ENCODE results near the gene THSD4. TPM values are rescaled to one million over a fixed set of nuclear protein-coding genes. Genes with fewer than 3 reads are reported as not detected.

The THSD4 gene
- total RNA-seq, 1 experiment from 2014 or later: 65.4 TPM

- in situ Hi-C loops (cut with HindIII; ENCODE audit: low pct_unique_long_range_greater_than_20kb, low sequenced_read_pairs): no loop called here
- ChIA-PET CTCF (no interaction called here), POLR2A (no interaction called here)
- TF ChIP-seq REST (IDR thresholded peaks at IDR 0.05; ENCODE audit: insufficient read depth in 1 of 2, low read depth in 2 of 2, low read length in 1 of 2): no peak
- TF ChIP-seq TCF7L2 (IDR thresholded peaks at IDR 0.05; ENCODE audit: low read depth, low read length): no peak
- TF ChIP-seq SIN3A (IDR thresholded peaks at IDR 0.05; ENCODE audit: borderline replicate concordance, insufficient read depth, low read depth, low read length): no peak
- TF ChIP-seq CTCF (IDR thresholded peaks at IDR 0.05): no peak
- no peak for TF ChIP-seq POLR2AphosphoS5 (IDR thresholded peaks at IDR 0.05; ENCODE audit: low read depth, low read length)
- Histone ChIP-seq H3K36me3 (ENCODE audit: control insufficient read depth, insufficient read depth, low read length) (no peaks in the 10 kb centered on the region), H3K4me3 (ENCODE audit: low read depth in 2 of 2, low read length in 2 of 2) (no peak overlapping the region), H3K27ac (ENCODE audit: low read length) (no peak overlapping the region), H3K4me1 (ENCODE audit: control insufficient read depth, insufficient read depth, low read length) (no peaks in the 10 kb centered on the region; the same call in 1 of the 2 replicates), H3K27me3 (ENCODE audit: control insufficient read depth, insufficient read depth, low read length) (no peaks in the 10 kb centered on the region), H3K9me3 (ENCODE audit: control insufficient read depth, insufficient read depth, low read depth, low read length) (peaks cover 14% of the 10 kb centered on the region; the same call in 1 of the 2 replicates)
- no TSS peak for BruUV-seq (replicated peaks)
- ATAC-seq: no peak
- intact Hi-C loops (cut with micrococcal nuclease; ENCODE audit: unreplicated experiment): no loop called here
- DNase-seq (ENCODE audit: low read depth, low spot score): no peak
Observed at GRCh38 chr15:71815301-71815700, 700.0 kb downstream of the THSD4 start.

GRCh38 chr15:71817351-71817750 lies 702.1 kb downstream of the THSD4 start:
- intact Hi-C loops (cut with micrococcal nuclease; ENCODE audit: unreplicated experiment) (no loop called here), in situ Hi-C loops (cut with HindIII; ENCODE audit: low pct_unique_long_range_greater_than_20kb, low sequenced_read_pairs) (no loop called here)
- POLR2A ChIA-PET: interaction anchor here (0.7 kb wide), 1 partner anchor 322 kb away, joined by 4 read pairs; no protein-coding TSS in a partner anchor
- no peaks in the 10 kb centered on the region for H3K36me3 ChIP-seq (ENCODE audit: control insufficient read depth, insufficient read depth, low read length)
- H3K27ac ChIP-seq (ENCODE audit: low read length): no peak overlapping the region
- CTCF ChIA-PET: interaction anchor here (0.6 kb wide), 1 partner anchor 118 kb away, joined by 7 read pairs; no protein-coding TSS in a partner anchor
- ATAC-seq: no peak
- no peak for TF ChIP-seq CTCF (IDR thresholded peaks at IDR 0.05)
- TF ChIP-seq REST (IDR thresholded peaks at IDR 0.05; ENCODE audit: insufficient read depth in 1 of 2, low read depth in 2 of 2, low read length in 1 of 2): no peak
- no peak for TF ChIP-seq POLR2AphosphoS5 (IDR thresholded peaks at IDR 0.05; ENCODE audit: low read depth, low read length)
- TF ChIP-seq TCF7L2 (IDR thresholded peaks at IDR 0.05; ENCODE audit: low read depth, low read length): no peak
- no peak for TF ChIP-seq SIN3A (IDR thresholded peaks at IDR 0.05; ENCODE audit: borderline replicate concordance, insufficient read depth, low read depth, low read length)
- no peak for DNase-seq (ENCODE audit: low read depth, low spot score)
- no peaks in the 10 kb centered on the region for H3K4me1 ChIP-seq (ENCODE audit: control insufficient read depth, insufficient read depth, low read length)
- H3K4me3 ChIP-seq (ENCODE audit: low read depth in 2 of 2, low read length in 2 of 2): no peak overlapping the region
- H3K9me3 ChIP-seq (ENCODE audit: control insufficient read depth, insufficient read depth, low read depth, low read length): peaks cover 29% of the 10 kb centered on the region
- no peaks in the 10 kb centered on the region for H3K27me3 ChIP-seq (ENCODE audit: control insufficient read depth, insufficient read depth, low read length)
- BruUV-seq (replicated peaks): no TSS peak
